GM23248 (cell line): ENCODE results near the gene ADGRV1. TPM values are rescaled to one million over a fixed set of nuclear protein-coding genes. Genes with fewer than 3 reads are reported as not detected.

ENCODE experiments used
- DNase-seq: peaks from one replicate; pipeline ENCODE4 v3.0.0-alpha.2; 2015
- H2AFZ ChIP-seq: fragments of 200-600 bp; sonication (generic); 2 replicates; pipeline ENCODE4 v1.6.1; 2016; ENCODE audit warnings: antibody characterized with exemption
- H3F3A ChIP-seq: fragments of 200-600 bp; sonication (generic); 2 replicates; pipeline ENCODE4 v1.6.1; 2016; ENCODE audit warnings: mild to moderate bottlenecking, antibody characterized with exemption, mixed run types; ENCODE audit not compliant: insufficient read depth
- H3K27ac ChIP-seq: fragments of 200-600 bp; sonication (generic); 2 replicates; pipeline ENCODE4 v1.5.1; 2016; ENCODE audit warnings: mild to moderate bottlenecking
- H3K27me3 ChIP-seq: fragments of 200-600 bp; sonication (generic); replicated peaks from 2 replicates; pipeline ENCODE4 v1.6.1; 2016; ENCODE audit warnings: mild to moderate bottlenecking; ENCODE audit not compliant: insufficient read depth
- H3K36me3 ChIP-seq: fragments of 200-600 bp; sonication (generic); 2 replicates; pipeline ENCODE4 v1.6.1; 2016; ENCODE audit warnings: low read depth, mild to moderate bottlenecking
- H3K4me1 ChIP-seq: fragments of 200-600 bp; sonication (generic); 2 replicates; pipeline ENCODE4 v1.6.1; 2016; ENCODE audit warnings: mild to moderate bottlenecking; ENCODE audit not compliant: insufficient read depth
- H3K4me2 ChIP-seq: fragments of 200-600 bp; sonication (generic); one replicate; pipeline ENCODE4 v1.6.1; 2016; ENCODE audit warnings: mild to moderate bottlenecking; ENCODE audit not compliant: unreplicated experiment
- H3K4me3 ChIP-seq: fragments of 200-600 bp; sonication (generic); 2 replicates; pipeline ENCODE4 v1.5.1; 2016; ENCODE audit warnings: mild to moderate bottlenecking
- H3K79me2 ChIP-seq: fragments of 200-600 bp; sonication (generic); 2 replicates; pipeline ENCODE4 v1.6.1; 2016; ENCODE audit warnings: mild to moderate bottlenecking; ENCODE audit not compliant: insufficient read depth
- H3K9ac ChIP-seq: fragments of 200-600 bp; sonication (generic); 2 replicates; pipeline ENCODE4 v1.6.1; 2016; ENCODE audit warnings: mild to moderate bottlenecking
- H3K9me2 ChIP-seq: fragments of 200-600 bp; sonication (generic); 2 replicates; pipeline ENCODE4 v1.6.1; 2016; ENCODE audit warnings: mixed run types, mild to moderate bottlenecking, moderate library complexity; ENCODE audit not compliant: insufficient read depth
- H3K9me3 ChIP-seq: fragments of 200-600 bp; sonication (generic); one replicate; pipeline ENCODE4 v1.6.1; 2017; ENCODE audit warnings: low read depth
- H4K20me1 ChIP-seq: fragments of 200-600 bp; sonication (generic); 2 replicates; pipeline ENCODE4 v1.6.0; 2016; ENCODE audit not compliant: insufficient read depth
- EZH2 ChIP-seq: fragments of 200-600 bp; sonication (generic); IDR thresholded peaks from 2 replicates; pipeline ENCODE4 v1.6.1; 2018; ENCODE audit warnings: antibody characterized with exemption, mild to moderate bottlenecking; ENCODE audit not compliant: insufficient read depth, poor library complexity, severe bottlenecking
- EZH2phosphoT487 ChIP-seq: fragments of 200-600 bp; sonication (generic); IDR thresholded peaks from 2 replicates; pipeline ENCODE4 v1.6.1; 2018; ENCODE audit warnings: antibody characterized with exemption, moderate library complexity, mild to moderate bottlenecking, low read depth; ENCODE audit not compliant: insufficient read depth
- WGBS, 2 experiments: methylation state at CpG; one replicate each; pipeline ENCODE4 v1.1.6; 2015 to 2017; ENCODE audit warnings: low lambda C conversion rate in 2 of 2, low coverage in 1 of 2; ENCODE audit errors: missing lambda C conversion rate in 2 of 2; 5-methylcytosine and 5-hydroxymethylcytosine counted together
- in situ Hi-C: fragments of 300-500 bp; cut with MboI; formaldehyde crosslinking; loops from 2 replicates; pipeline ENCODE4 v1.15.0; 2020
- polyA plus RNA-seq: library from polyadenylated mRNA; unstranded; fragments of >200 nt; fragmentation: Nextera tagmentation; extraction: Ambion mirVana; gene quantifications from 2 replicates; pipeline ENCODE4 v1.2.1, GENCODE V29; 2016
- total RNA-seq: library from RNA; depleted of rRNA; stranded (reverse); fragments of >200 nt; shearing (Covaris generic); gene quantifications from 2 replicates; pipeline ENCODE4 v1.2.3, GENCODE V29; 2014

The ADGRV1 gene
- total and polyA plus RNA-seq, 2 experiments from 2014 or later: not detected

GRCh38 chr5:90899014-90899604 is 340.5 kb downstream of the ADGRV1 start:
- Histone ChIP-seq H3K4me1 (no peaks in the 10 kb centered on the region), H3F3A (no peaks in the 10 kb centered on the region), H3K4me2 (no peak overlapping the region), H4K20me1 (no peaks in the 10 kb centered on the region), H3K79me2 (no peaks in the 10 kb centered on the region), H3K27me3 (peaks cover 9% of the 10 kb centered on the region; the same call in 1 of the 2 replicates), H3K4me3 (no peak overlapping the region), H3K9me3 (no peaks in the 10 kb centered on the region), H3K9ac (no peak overlapping the region), H3K36me3 (no peaks in the 10 kb centered on the region), H3K27ac (no peak overlapping the region), H2AFZ (no peak overlapping the region), H3K9me2 (no peaks in the 10 kb centered on the region)
- TF ChIP-seq EZH2 (no peak), EZH2phosphoT487 (no peak)
- 90 to 93% methylated on average over 2 of the region's 2 CpGs for WGBS, 2 experiments
- no peak for DNase-seq
- in situ Hi-C loops: no loop called here

- TF ChIP-seq EZH2phosphoT487 (no peak), EZH2 (no peak)
- DNase-seq: no peak
- H3K36me3 ChIP-seq: no peaks in the 10 kb centered on the region
- in situ Hi-C loops: no loop called here
- H3F3A ChIP-seq: no peaks in the 10 kb centered on the region
- H3K4me3 ChIP-seq: no peak overlapping the region
- no peaks in the 10 kb centered on the region for H3K9me2 ChIP-seq
- H4K20me1 ChIP-seq: no peaks in the 10 kb centered on the region
- H2AFZ ChIP-seq: no peak overlapping the region
- no peaks in the 10 kb centered on the region for H3K79me2 ChIP-seq
- no peak overlapping the region for H3K4me2 ChIP-seq
- H3K9ac ChIP-seq: no peak overlapping the region
- H3K4me1 ChIP-seq: no peaks in the 10 kb centered on the region
- peaks cover 6% of the 10 kb centered on the region; the same call in 1 of the 2 replicates for H3K27me3 ChIP-seq
- H3K27ac ChIP-seq: no peak overlapping the region
- H3K9me3 ChIP-seq: no peaks in the 10 kb centered on the region
These were observed 342.7 kb downstream of the ADGRV1 start for GRCh38 chr5:90901261-90901660.

- Histone ChIP-seq H2AFZ (no peak overlapping the region), H3K27me3 (peaks cover 6% of the 10 kb centered on the region; the same call in 1 of the 2 replicates), H3K4me3 (no peak overlapping the region), H3K27ac (no peak overlapping the region), H3F3A (no peaks in the 10 kb centered on the region), H3K9me3 (no peaks in the 10 kb centered on the region), H4K20me1 (no peaks in the 10 kb centered on the region), H3K36me3 (no peaks in the 10 kb centered on the region), H3K4me1 (no peaks in the 10 kb centered on the region), H3K4me2 (no peak overlapping the region), H3K9ac (no peak overlapping the region), H3K9me2 (no peaks in the 10 kb centered on the region), H3K79me2 (no peaks in the 10 kb centered on the region)
- in situ Hi-C loops: no loop called here
- TF ChIP-seq EZH2 (no peak), EZH2phosphoT487 (no peak)
- WGBS, 2 experiments: 51 to 55% methylated on average over 4 of the region's 4 CpGs
- DNase-seq: no peak
These were observed 343.6 kb downstream of the ADGRV1 start for GRCh38 chr5:90902170-90902569.

- Histone ChIP-seq H3K4me1 (no peaks in the 10 kb centered on the region), H3K79me2 (no peaks in the 10 kb centered on the region), H3K9me3 (no peaks in the 10 kb centered on the region), H2AFZ (no peak overlapping the region), H3K4me3 (no peak overlapping the region), H3K4me2 (no peak overlapping the region), H3K27ac (no peak overlapping the region), H3K9ac (no peak overlapping the region), H3K27me3 (peaks cover 6% of the 10 kb centered on the region; the same call in 1 of the 2 replicates), H3K36me3 (no peaks in the 10 kb centered on the region), H3K9me2 (no peaks in the 10 kb centered on the region), H4K20me1 (no peaks in the 10 kb centered on the region), H3F3A (no peaks in the 10 kb centered on the region)
- TF ChIP-seq EZH2phosphoT487 (no peak), EZH2 (no peak)
- WGBS, 2 experiments: 13 to 22% methylated on average over 6 of the region's 6 CpGs
- in situ Hi-C loops: no loop called here
- no peak for DNase-seq
These were observed 344.2 kb downstream of the ADGRV1 start for GRCh38 chr5:90902651-90903386.
